ENCODE results near the gene CAPN3.

GRCh38 chr15:42329992-42330391, 29.3 kb upstream of the CAPN3 start:
- TF ChIP-seq POLR2A (IDR thresholded peaks at IDR 0.05) (no peak), CTCF (IDR thresholded peaks at IDR 0.05) (no peak), EP300 (IDR thresholded peaks at IDR 0.05; ENCODE audit: low read depth) (no peak), POLR2AphosphoS5 (IDR thresholded peaks at IDR 0.05) (no peak)
